Bronchial epithelial cell (primary cell): Measurements from ENCODE around the gene RARRES1. TPM values are rescaled to one million over a fixed set of nuclear protein-coding genes. Genes with fewer than 3 reads are reported as not detected.

ENCODE experiments used
- DNase-seq: peaks from one replicate; pipeline ENCODE4 v3.0.0-alpha.2; 2010; ENCODE audit warnings: low read depth
- FAIRE-seq: peaks from 2 replicates; lab custom pipeline; 2011; peaks lifted over from hg19 to GRCh38; lab: Jason Lieb, UNC
- H3K27me3 ChIP-seq: 2 replicates; pipeline ENCODE4 v1.5.1; 2011; ENCODE audit warnings: low read length; ENCODE audit not compliant: control insufficient read depth, insufficient read depth
- H3K36me3 ChIP-seq: 2 replicates; pipeline ENCODE4 v1.5.1; 2011; ENCODE audit warnings: low read length; ENCODE audit not compliant: control insufficient read depth, insufficient read depth
- H3K4me3 ChIP-seq: 2 replicates; pipeline ENCODE4 v1.5.1; 2011; ENCODE audit warnings: mild to moderate bottlenecking, low read depth, low read length, control low read depth
- total RNA-seq: library from RNA; depleted of rRNA; stranded (reverse); fragments of >200 nt; gene quantifications from 2 replicates; pipeline ENCODE4 v1.2.1, GENCODE V29; 2014
- TF ChIP-seq, protein P1 (sequence below): IDR thresholded peaks from 2 replicates; pipeline ENCODE4 v1.5.1; 2011; ENCODE audit warnings: mild to moderate bottlenecking, moderate library complexity, low read length, control low read depth, inconsistent platforms; ENCODE audit not compliant: insufficient read depth, severe bottlenecking

RARRES1 gene
- total RNA-seq, 1 donor from 2014 or later, result 2.4 TPM

DNA sequence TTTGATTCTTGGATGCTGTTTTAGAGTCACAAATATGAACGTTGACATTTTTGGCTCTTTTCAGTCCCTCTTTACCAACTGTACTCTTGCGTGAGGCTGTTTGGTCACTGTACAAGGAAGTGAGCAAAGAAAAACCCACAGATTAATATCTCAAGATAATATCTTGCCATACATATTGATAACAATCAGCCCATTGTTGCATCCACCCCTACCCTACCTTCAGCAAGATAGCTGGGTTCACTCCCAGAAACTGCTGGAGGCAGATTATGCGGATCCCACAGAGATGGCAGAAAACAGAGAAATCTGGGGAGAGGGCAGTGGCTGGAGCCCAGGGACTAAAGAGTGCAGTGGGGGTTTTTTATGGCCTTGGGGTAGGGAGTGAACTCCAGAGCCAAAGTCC, 39.7 kb upstream of the RARRES1 start:
- TF ChIP-seq, protein P1, sequence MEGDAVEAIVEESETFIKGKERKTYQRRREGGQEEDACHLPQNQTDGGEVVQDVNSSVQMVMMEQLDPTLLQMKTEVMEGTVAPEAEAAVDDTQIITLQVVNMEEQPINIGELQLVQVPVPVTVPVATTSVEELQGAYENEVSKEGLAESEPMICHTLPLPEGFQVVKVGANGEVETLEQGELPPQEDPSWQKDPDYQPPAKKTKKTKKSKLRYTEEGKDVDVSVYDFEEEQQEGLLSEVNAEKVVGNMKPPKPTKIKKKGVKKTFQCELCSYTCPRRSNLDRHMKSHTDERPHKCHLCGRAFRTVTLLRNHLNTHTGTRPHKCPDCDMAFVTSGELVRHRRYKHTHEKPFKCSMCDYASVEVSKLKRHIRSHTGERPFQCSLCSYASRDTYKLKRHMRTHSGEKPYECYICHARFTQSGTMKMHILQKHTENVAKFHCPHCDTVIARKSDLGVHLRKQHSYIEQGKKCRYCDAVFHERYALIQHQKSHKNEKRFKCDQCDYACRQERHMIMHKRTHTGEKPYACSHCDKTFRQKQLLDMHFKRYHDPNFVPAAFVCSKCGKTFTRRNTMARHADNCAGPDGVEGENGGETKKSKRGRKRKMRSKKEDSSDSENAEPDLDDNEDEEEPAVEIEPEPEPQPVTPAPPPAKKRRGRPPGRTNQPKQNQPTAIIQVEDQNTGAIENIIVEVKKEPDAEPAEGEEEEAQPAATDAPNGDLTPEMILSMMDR, result no peak
- H3K36me3 ChIP-seq, result no peaks in the 10 kb centered on the region
- no peaks in the 10 kb centered on the region for H3K27me3 ChIP-seq
- FAIRE-seq, result no peak
- no peak for DNase-seq
- no peak overlapping the region for H3K4me3 ChIP-seq

DNA sequence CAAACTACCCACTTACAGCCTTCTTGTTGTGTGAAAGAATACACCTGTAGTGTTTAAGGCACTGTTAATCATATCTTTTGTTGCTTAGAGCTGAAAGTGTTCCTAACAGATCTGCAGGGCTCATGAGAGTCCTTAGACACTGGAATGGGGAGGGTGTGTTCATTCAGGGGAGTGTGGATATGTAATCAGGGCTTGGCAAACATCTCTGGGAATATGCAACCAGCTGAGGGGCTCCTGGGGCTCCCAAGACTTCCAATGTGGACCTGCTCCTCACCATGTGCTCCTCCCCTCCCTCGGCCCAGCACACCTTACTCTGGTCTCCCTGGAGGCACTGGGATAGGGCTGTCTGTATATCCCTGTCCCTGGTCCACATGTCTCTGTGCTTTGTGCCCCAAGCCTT, 39.3 kb upstream of the RARRES1 start:
- TF ChIP-seq, protein P1, result no peak
- DNase-seq (no peak), FAIRE-seq (no peak)
- Histone ChIP-seq H3K36me3 (no peaks in the 10 kb centered on the region), H3K4me3 (no peak overlapping the region), H3K27me3 (no peaks in the 10 kb centered on the region)

DNA sequence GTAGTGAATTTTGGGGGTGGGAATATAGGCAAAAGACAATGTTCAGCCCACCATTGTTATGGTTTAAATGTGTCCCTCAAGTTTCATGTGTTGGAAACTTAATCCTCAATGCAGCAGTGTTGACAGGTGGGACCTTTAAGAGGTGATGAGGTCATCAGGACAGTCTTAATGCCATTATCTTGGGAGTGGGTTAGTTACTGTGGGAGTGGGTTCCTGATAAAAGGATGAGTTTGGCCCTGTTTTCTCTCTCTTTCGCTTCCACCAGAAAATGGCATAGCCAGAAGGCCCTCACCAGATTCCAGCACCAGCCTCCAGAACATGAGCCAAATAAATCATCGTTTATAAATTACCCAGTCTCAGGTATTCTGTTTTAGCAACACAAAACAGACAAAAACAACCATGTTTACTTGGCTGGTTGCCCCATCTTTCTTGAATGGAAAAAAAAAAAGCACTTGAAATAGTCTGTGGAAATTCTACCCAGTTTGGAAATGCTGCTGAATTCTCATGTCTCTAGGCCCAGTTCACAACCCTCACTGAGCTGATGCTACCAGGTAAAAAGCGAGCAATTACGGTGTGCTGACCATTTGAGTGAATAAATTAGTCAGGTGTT, 38.6 kb upstream of the RARRES1 start:
- TF ChIP-seq, protein P1, result no peak
- no peaks in the 10 kb centered on the region for H3K36me3 ChIP-seq
- DNase-seq (no peak), FAIRE-seq (no peak)
- no peaks in the 10 kb centered on the region for H3K27me3 ChIP-seq
- no peak overlapping the region for H3K4me3 ChIP-seq

DNA sequence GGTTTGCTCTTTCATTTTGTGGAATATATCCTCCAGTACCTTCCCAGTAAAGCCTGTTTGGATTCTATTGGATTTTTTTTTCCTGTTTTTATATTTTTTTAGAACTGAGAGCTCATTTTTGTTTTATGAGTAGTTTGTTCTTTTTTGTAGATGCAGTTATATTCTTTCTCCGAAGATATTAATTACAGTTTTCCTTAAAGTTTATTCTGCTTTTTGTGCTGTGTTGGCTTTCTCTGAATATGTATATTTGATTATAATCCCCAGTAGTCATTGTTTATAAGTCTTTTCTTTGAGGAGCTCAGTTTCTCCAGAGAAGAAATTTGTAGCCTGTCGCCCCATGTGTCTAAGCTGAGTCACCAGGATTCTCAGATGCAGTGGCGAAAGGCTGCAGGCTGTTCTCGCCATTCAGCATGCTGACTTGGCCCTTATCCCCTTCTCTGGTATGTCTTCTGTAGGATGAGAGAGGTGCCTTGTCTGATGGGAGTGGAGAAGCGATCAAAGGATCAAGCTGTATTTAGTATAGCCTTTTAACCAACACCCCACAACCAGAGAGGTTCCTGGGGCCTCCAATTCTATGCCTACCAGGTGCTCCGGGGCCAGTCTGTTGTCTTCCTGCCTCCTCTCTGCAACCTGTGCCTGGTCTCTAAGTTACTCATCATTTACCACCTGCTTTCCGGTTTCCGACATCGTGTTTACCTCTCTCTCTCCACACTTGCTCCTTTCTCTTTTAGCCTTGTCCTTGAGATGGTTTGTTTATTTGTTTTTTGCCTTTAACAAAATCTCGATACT, 37.9 kb upstream of the RARRES1 start:
- no peak overlapping the region for H3K4me3 ChIP-seq
- FAIRE-seq, result no peak
- no peaks in the 10 kb centered on the region for H3K27me3 ChIP-seq
- peak; percentile 68 for DNase-seq
- TF ChIP-seq, protein P1, result no peak
- H3K36me3 ChIP-seq, result no peaks in the 10 kb centered on the region

DNA sequence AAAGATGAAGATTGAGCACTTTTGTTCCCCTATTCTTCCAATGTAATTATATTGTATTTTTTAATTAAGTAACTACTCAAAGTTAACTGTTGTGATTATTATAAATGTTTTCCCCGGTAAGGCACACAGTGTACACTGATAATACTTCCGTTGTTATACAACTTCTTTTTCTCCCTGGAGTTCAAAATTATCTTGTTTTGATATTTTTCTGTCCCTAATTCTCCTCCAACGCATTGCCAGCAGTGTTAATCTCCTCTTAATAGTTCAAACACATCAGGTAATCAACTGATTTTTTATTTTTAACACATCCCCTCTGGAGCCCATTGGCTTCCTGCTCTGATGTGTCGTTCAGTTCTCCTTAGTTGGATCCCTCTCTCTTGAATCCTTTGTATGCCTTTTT, 37.3 kb upstream of the RARRES1 start:
- no peaks in the 10 kb centered on the region for H3K36me3 ChIP-seq
- FAIRE-seq, result no peak
- no peaks in the 10 kb centered on the region for H3K27me3 ChIP-seq
- no peak for DNase-seq
- H3K4me3 ChIP-seq, result no peak overlapping the region
- TF ChIP-seq, protein P1, result no peak
